K562 (cell line): ENCODE measurements around the gene SLC18B1. TPM values are rescaled to one million over a fixed set of nuclear protein-coding genes. Genes with fewer than 3 reads are reported as not detected.

Experiments used
- ATAC-seq: fragments of 200-7000 bp; cut with Tn5 transposase; 3 replicates; pipeline ENCODE4 v1.9.1; 2020; ENCODE audit warnings: moderate library complexity
- BruUV-seq: library from RNA; stranded (reverse); fragments of 400-500 nt; replicated peaks from 2 replicates; lab custom pipeline; 2021; lab: Mats Ljungman, UMichigan
- CTCF ChIA-PET: fragments of 300-600 bp; formaldehyde crosslinking; extraction: SDS; loops from one replicate; lab custom pipeline; 2021; ENCODE audit warnings: low intra/inter-chr PET ratio; lab: Yijun Ruan, JAX
- POLR2A ChIA-PET: fragments of 300-600, 350-650 bp; sonication (Branson Sonifier 250); formaldehyde crosslinking; extraction: SDS; loops from one replicate; lab custom pipeline; 2021; ENCODE audit warnings: antibody characterized with exemption, inconsistent platforms; lab: Yijun Ruan, JAX
- DNase-seq, 4 experiments: peaks; one replicate each; pipeline versions ENCODE4 v3.0.0 to v3.0.0-alpha.2; 2011 to 2018; ENCODE audit warnings: low spot score in 3 of 4, mixed read lengths in 3 of 4; ENCODE audit errors: extremely low read depth in 1 of 4
- FAIRE-seq: peaks from 2 replicates; lab custom pipeline; 2011; peaks lifted over from hg19 to GRCh38; lab: Jason Lieb, UNC
- H2AFZ ChIP-seq: 2 replicates; pipeline ENCODE4 v1.6.0; 2011; ENCODE audit warnings: low read depth, low read length, control low read depth, inconsistent platforms
- H3K27ac ChIP-seq: fragments of 200-600 bp; 3 replicates; pipeline ENCODE4 v1.8.0; 2011; ENCODE audit warnings: low read depth, mild to moderate bottlenecking, control low read depth, inconsistent platforms, low read length, moderate library complexity, mixed read lengths; ENCODE audit errors: extremely low read depth
- H3K27me3 ChIP-seq, 2 experiments: fragments of 300-600 bp in 1 of 2; 2 replicates in 1 of 2; 3 replicates in 1 of 2; pipeline versions ENCODE4 v1.6.0 to v1.8.0; 2011; ENCODE audit warnings: inconsistent platforms in 2 of 2, low read length in 2 of 2, mild to moderate bottlenecking in 1 of 2, mixed read lengths in 1 of 2, moderate library complexity in 1 of 2; ENCODE audit not compliant: control insufficient read depth in 2 of 2, insufficient read depth in 2 of 2
- H3K36me3 ChIP-seq: fragments of 300-600 bp; 3 replicates; pipeline ENCODE4 v1.8.0; 2011; ENCODE audit warnings: mild to moderate bottlenecking, low read length, inconsistent platforms; ENCODE audit not compliant: control insufficient read depth, insufficient read depth
- H3K4me1 ChIP-seq, 2 experiments: fragments of 200-600 bp in 1 of 2; replicated peaks in 1 of 2; 2 replicates in 1 of 2; 3 replicates in 1 of 2; pipeline versions ENCODE4 v1.5.1 to v1.8.0; 2011; ENCODE audit warnings: inconsistent platforms in 2 of 2, low read length in 2 of 2, mild to moderate bottlenecking in 1 of 2, mixed read lengths in 1 of 2, moderate library complexity in 1 of 2; ENCODE audit not compliant: control insufficient read depth in 2 of 2, insufficient read depth in 2 of 2
- H3K4me2 ChIP-seq: 2 replicates; pipeline ENCODE4 v1.6.1; 2011; ENCODE audit warnings: low read length, control low read depth, inconsistent platforms, mixed read lengths; ENCODE audit not compliant: insufficient read depth
- H3K4me3 ChIP-seq: fragments of 200-600 bp; sonication (generic), shearing (Covaris generic); 2 replicates; pipeline ENCODE4 v1.5.1; 2016; ENCODE audit warnings: control low read depth, inconsistent platforms
- H3K79me2 ChIP-seq: fragments of 200-600 bp; 3 replicates; pipeline ENCODE4 v1.8.0; 2011; ENCODE audit warnings: low read length, inconsistent platforms; ENCODE audit not compliant: control insufficient read depth, insufficient read depth
- H3K9ac ChIP-seq, 2 experiments: 2 replicates each; pipeline versions ENCODE4 v1.6.0 to v1.6.1; 2011; ENCODE audit warnings: low read depth in 2 of 2, low read length in 2 of 2, control low read depth in 1 of 2, inconsistent platforms in 1 of 2, mild to moderate bottlenecking in 1 of 2, mixed read lengths in 1 of 2; ENCODE audit not compliant: insufficient read depth in 1 of 2
- H3K9me1 ChIP-seq: one replicate; pipeline ENCODE4 v1.6.0; 2011; ENCODE audit warnings: inconsistent platforms, mild to moderate bottlenecking, low read length, moderate library complexity; ENCODE audit not compliant: control insufficient read depth, insufficient read depth
- H3K9me3 ChIP-seq: replicated peaks from 2 replicates; pipeline ENCODE4 v1.5.1; 2011; ENCODE audit warnings: low read depth, low read length, inconsistent platforms; ENCODE audit not compliant: control insufficient read depth, insufficient read depth
- H4K20me1 ChIP-seq: replicated peaks from 2 replicates; pipeline ENCODE4 v1.6.1; 2011; ENCODE audit warnings: low read length, inconsistent platforms, mixed read lengths; ENCODE audit not compliant: control insufficient read depth, insufficient read depth
- BHLHE40 ChIP-seq: IDR thresholded peaks from 2 replicates; pipeline ENCODE4 v1.6.1; 2011; ENCODE audit warnings: low read length, improper control_type of control experiment
- CEBPB ChIP-seq: fragments of 450-650 bp; IDR thresholded peaks from 2 replicates; pipeline ENCODE4 v1.6.1; 2016; ENCODE audit warnings: missing genetic modification characterization, missing compliant biosample characterization
- DNMT1 ChIP-seq: fragments of 450-650 bp; IDR thresholded peaks from 2 replicates; pipeline ENCODE4 v1.6.1; 2016; ENCODE audit warnings: antibody characterized with exemption, mild to moderate bottlenecking
- KHSRP ChIP-seq: fragments of 450-650 bp; IDR thresholded peaks from 2 replicates; pipeline ENCODE4 v1.6.1; 2017
- PRPF4 ChIP-seq: fragments of 200-400 bp; formaldehyde crosslinking; IDR thresholded peaks from one replicate; pipeline ENCODE4 v1.6.1; 2017; ENCODE audit warnings: low read length, low read depth, mild to moderate bottlenecking; ENCODE audit not compliant: insufficient read depth, poor library complexity, severe bottlenecking
- RAD21 ChIP-seq, 2 experiments: fragments of 250-450 bp in 1 of 2; fragments of 450-650 bp in 1 of 2; sonication (Bioruptor Pico) in 1 of 2; formaldehyde crosslinking in 1 of 2; IDR thresholded peaks in 1 of 2; conservative IDR thresholded peaks in 1 of 2; 2 replicates each; pipeline versions ENCODE4 v1.4.0 to v1.8.0; 2020 to 2022; ENCODE audit warnings: mild to moderate bottlenecking in 2 of 2, moderate library complexity in 1 of 2
- RBM17 ChIP-seq: fragments of 200-400 bp; formaldehyde crosslinking; IDR thresholded peaks from 2 replicates; pipeline ENCODE4 v1.6.1; 2017; ENCODE audit warnings: low read depth, mild to moderate bottlenecking, low read length, borderline replicate concordance
- TAF9B ChIP-seq: fragments of 450-650 bp; IDR thresholded peaks from 2 replicates; pipeline ENCODE4 v1.6.1; 2018; ENCODE audit warnings: mild to moderate bottlenecking; ENCODE audit not compliant: partially characterized antibody
- ZNF140 ChIP-seq: fragments of 250-450 bp; sonication (Bioruptor Pico); IDR thresholded peaks from 2 replicates; pipeline ENCODE4 v1.8.0; 2021; ENCODE audit warnings: moderate library complexity, mild to moderate bottlenecking, inconsistent platforms
- ZNF507 ChIP-seq: conservative IDR thresholded peaks from 2 replicates; pipeline ENCODE4 v1.6.1; 2017; ENCODE audit warnings: missing genetic modification characterization, missing compliant biosample characterization
- WGBS: fragments of 100-300 bp; shearing (Covaris generic); methylation state at CpG from one replicate; pipeline ENCODE4 v1.1.6; 2016; ENCODE audit warnings: low coverage, mixed read lengths; ENCODE audit not compliant: insufficient coverage; ENCODE audit errors: missing lambda C conversion rate; 5-methylcytosine and 5-hydroxymethylcytosine counted together
- in situ Hi-C: fragments of 300-500 bp; cut with MboI; formaldehyde crosslinking; loops from 4 replicates; pipeline ENCODE4 v1.15.0; 2018; ENCODE audit warnings: inconsistent platforms, mixed read lengths
- intact Hi-C: fragments of 100-400 bp; cut with micrococcal nuclease; formaldehyde crosslinking; loops from 2 replicates; pipeline ENCODE4 v1.14.2; 2022
- polyA plus RNA-seq, 8 experiments: library from polyadenylated mRNA; depleted of rRNA in 4 of 8; stranded (reverse) in 5 of 8; unstranded in 3 of 8; fragments of >200 nt; fragmentation: Nextera tagmentation in 2 of 8; fragmentation: Illumina TruSeq in 1 of 8; extraction: Ambion mirVana in 2 of 8; extraction: Trizol in 1 of 8; gene quantifications; 2 replicates each; pipeline versions ENCODE4 v1.2.1 to v1.2.3, GENCODE V29; 2011 to 2014; ENCODE audit warnings: inconsistent platforms in 1 of 8, missing spikeins in 1 of 8
- total RNA-seq, 7 experiments: library from RNA; depleted of rRNA in 6 of 7; stranded (reverse); fragments of >200 nt in 6 of 7; fragmentation: Illumina TruSeq in 2 of 7; extraction: Trizol in 2 of 7; gene quantifications; 2 replicates each; pipeline versions ENCODE4 v1.2.1 to v1.2.3, GENCODE V29; 2011 to 2021; ENCODE audit warnings: low replicate concordance in 1 of 7
- TF ChIP-seq, protein P1 (sequence below): fragments of 450-650 bp; IDR thresholded peaks from 2 replicates; pipeline ENCODE4 v1.6.1; 2014; ENCODE audit warnings: low read depth, mild to moderate bottlenecking, moderate library complexity, borderline replicate concordance
- TF ChIP-seq, protein P2 (sequence below): fragments of 450-650 bp; formaldehyde crosslinking; IDR thresholded peaks from 2 replicates; pipeline ENCODE4 v1.4.0; 2020; ENCODE audit warnings: mild to moderate bottlenecking, moderate library complexity
- TF ChIP-seq, protein P3 (sequence below), 3 experiments: IDR thresholded peaks in 2 of 3; conservative IDR thresholded peaks in 1 of 3; 2 replicates each; pipeline ENCODE4 v1.5.1; 2011 to 2012; ENCODE audit warnings: low read length in 3 of 3, mild to moderate bottlenecking in 3 of 3, control low read depth in 2 of 3, improper control_type of control experiment in 1 of 3, inconsistent platforms in 1 of 3, low read depth in 1 of 3, mixed read lengths in 1 of 3, moderate library complexity in 1 of 3; ENCODE audit not compliant: insufficient read depth in 2 of 3
- TF ChIP-seq, protein P4 (sequence below): fragments of 450-650 bp; IDR thresholded peaks from 2 replicates; pipeline ENCODE4 v1.7.0; 2016; ENCODE audit warnings: borderline replicate concordance

SLC18B1 gene
- total and polyA plus RNA-seq, 9 of the 15 experiments (the other 6 are each of a cell fraction or from before 2014, with no cell fraction given) = 10.4 to 49.1 (median 32.0) TPM

DNA sequence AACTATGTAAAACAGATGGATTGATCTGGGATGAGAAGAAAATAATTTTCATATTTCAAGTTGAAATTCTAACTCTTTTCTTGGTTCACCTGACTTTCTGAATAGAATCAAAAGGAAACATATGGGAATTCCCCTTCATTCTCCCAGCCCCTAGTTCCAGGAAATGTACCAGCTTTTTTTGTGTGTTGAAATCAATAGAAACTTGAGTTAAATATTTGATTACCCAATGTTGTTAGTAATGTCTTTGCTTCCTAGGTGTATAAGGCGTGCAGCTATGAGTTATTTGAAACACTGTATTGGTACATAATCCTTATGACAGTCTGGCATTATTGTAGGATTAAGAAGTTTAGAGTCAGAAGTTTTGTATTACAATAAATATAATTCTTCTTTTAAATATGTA, 62.2 kb downstream of the SLC18B1 start (continued):
- TF ChIP-seq, protein P1, sequence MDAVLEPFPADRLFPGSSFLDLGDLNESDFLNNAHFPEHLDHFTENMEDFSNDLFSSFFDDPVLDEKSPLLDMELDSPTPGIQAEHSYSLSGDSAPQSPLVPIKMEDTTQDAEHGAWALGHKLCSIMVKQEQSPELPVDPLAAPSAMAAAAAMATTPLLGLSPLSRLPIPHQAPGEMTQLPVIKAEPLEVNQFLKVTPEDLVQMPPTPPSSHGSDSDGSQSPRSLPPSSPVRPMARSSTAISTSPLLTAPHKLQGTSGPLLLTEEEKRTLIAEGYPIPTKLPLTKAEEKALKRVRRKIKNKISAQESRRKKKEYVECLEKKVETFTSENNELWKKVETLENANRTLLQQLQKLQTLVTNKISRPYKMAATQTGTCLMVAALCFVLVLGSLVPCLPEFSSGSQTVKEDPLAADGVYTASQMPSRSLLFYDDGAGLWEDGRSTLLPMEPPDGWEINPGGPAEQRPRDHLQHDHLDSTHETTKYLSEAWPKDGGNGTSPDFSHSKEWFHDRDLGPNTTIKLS = no peak
- no peak for TF ChIP-seq ZNF507 (tag)
- TF ChIP-seq TAF9B = no peak
- TF ChIP-seq, protein P2, sequence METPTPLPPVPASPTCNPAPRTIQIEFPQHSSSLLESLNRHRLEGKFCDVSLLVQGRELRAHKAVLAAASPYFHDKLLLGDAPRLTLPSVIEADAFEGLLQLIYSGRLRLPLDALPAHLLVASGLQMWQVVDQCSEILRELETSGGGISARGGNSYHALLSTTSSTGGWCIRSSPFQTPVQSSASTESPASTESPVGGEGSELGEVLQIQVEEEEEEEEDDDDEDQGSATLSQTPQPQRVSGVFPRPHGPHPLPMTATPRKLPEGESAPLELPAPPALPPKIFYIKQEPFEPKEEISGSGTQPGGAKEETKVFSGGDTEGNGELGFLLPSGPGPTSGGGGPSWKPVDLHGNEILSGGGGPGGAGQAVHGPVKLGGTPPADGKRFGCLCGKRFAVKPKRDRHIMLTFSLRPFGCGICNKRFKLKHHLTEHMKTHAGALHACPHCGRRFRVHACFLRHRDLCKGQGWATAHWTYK = no peak

DNA sequence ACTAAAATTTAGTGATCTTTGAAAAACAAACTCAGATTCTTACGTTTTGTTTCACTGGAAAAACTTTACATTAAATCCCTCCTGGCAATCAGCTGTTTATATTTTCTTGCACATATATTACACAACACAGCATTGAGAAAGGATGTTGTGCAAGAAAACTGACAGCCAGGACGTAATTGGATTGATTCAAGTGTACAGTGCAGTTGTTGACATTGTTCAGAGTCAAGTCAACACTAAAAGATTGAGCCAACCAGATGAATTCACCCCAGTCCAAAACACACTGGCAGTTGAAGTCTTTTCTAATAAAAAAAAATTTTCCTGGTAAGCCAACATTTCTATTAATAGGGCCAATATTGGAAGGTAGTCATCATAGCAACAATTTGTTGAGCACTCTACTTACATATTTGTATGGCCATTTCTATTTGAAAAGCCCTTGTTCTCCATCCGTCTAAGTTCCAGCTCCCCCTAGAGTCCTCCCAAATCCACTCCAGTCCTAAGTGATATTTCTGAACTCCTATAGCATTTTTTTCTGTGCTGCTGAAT, 63.7 kb downstream of the SLC18B1 start:
- POLR2A ChIA-PET = no interaction called here
- DNase-seq = peak in 1 of 4 experiments; percentile 13
- no peak overlapping the region for H3K9ac ChIP-seq
- H3K4me1 ChIP-seq = no peaks in the 10 kb centered on the region
- no peak overlapping the region for H3K27ac ChIP-seq
- BruUV-seq = no TSS peak
- H2AFZ ChIP-seq = no peak overlapping the region
- ATAC-seq = peak; percentile 76; the same call in 2 of the 3 replicates
- CTCF ChIA-PET = interaction anchor here (0.6 kb wide), 1 partner anchor 252 kb away, joined by 3 read pairs; no protein-coding TSS in a partner anchor
- in situ Hi-C loops (no loop called here), intact Hi-C loops (no loop called here)
- H3K4me3 ChIP-seq = no peak overlapping the region
- no peaks in the 10 kb centered on the region for H3K9me1 ChIP-seq
- no peaks in the 10 kb centered on the region for H4K20me1 ChIP-seq
- H3K79me2 ChIP-seq = no peaks in the 10 kb centered on the region
- H3K27me3 ChIP-seq = no peaks in the 10 kb centered on the region
- WGBS = 0% methylated on average over 3 of the region's 3 CpGs
- no peaks in the 10 kb centered on the region for H3K36me3 ChIP-seq
- no peaks in the 10 kb centered on the region for H3K9me3 ChIP-seq
- no peak for FAIRE-seq
- no peak overlapping the region for H3K4me2 ChIP-seq
- no peak for TF ChIP-seq ZNF140
- TF ChIP-seq RBM17 = no peak
- no peak for TF ChIP-seq BHLHE40
- TF ChIP-seq KHSRP = no peak
- TF ChIP-seq CEBPB (tag) = peak; percentile 52; the same call in 1 of the 2 replicates
- TF ChIP-seq RAD21 (CRISPR knock-in tag; conservative IDR thresholded peaks at IDR 0.05 in 1 of 2, IDR thresholded peaks at IDR 0.05 in 1 of 2) = peak in 1 of 2 experiments; percentile 15; a peak in 1 of 4 replicates
- no peak for TF ChIP-seq DNMT1
- TF ChIP-seq, protein P3, sequence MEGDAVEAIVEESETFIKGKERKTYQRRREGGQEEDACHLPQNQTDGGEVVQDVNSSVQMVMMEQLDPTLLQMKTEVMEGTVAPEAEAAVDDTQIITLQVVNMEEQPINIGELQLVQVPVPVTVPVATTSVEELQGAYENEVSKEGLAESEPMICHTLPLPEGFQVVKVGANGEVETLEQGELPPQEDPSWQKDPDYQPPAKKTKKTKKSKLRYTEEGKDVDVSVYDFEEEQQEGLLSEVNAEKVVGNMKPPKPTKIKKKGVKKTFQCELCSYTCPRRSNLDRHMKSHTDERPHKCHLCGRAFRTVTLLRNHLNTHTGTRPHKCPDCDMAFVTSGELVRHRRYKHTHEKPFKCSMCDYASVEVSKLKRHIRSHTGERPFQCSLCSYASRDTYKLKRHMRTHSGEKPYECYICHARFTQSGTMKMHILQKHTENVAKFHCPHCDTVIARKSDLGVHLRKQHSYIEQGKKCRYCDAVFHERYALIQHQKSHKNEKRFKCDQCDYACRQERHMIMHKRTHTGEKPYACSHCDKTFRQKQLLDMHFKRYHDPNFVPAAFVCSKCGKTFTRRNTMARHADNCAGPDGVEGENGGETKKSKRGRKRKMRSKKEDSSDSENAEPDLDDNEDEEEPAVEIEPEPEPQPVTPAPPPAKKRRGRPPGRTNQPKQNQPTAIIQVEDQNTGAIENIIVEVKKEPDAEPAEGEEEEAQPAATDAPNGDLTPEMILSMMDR (IDR thresholded peaks at IDR 0.05 in 2 of 3, conservative IDR thresholded peaks at IDR 0.05 in 1 of 3; ENCODE audit: insufficient read depth in 2 of 3, low read depth in 1 of 3, low read length in 3 of 3) = peak; percentile 11 to 49 (median 24); a peak in 2 of 6 replicates
- TF ChIP-seq PRPF4 = no peak
- TF ChIP-seq, protein P4, sequence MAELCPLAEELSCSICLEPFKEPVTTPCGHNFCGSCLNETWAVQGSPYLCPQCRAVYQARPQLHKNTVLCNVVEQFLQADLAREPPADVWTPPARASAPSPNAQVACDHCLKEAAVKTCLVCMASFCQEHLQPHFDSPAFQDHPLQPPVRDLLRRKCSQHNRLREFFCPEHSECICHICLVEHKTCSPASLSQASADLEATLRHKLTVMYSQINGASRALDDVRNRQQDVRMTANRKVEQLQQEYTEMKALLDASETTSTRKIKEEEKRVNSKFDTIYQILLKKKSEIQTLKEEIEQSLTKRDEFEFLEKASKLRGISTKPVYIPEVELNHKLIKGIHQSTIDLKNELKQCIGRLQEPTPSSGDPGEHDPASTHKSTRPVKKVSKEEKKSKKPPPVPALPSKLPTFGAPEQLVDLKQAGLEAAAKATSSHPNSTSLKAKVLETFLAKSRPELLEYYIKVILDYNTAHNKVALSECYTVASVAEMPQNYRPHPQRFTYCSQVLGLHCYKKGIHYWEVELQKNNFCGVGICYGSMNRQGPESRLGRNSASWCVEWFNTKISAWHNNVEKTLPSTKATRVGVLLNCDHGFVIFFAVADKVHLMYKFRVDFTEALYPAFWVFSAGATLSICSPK = no peak
